Testis (tissue), 2 donors: ENCODE measurements around the gene LARGE2.

Experiments
- CTCF ChIP-seq, 3 experiments: fragments of 450-650 bp in 2 of 3; fragments of 200-600 bp in 1 of 3; sonication (generic) in 1 of 3; IDR thresholded peaks; one replicate each; pipeline ENCODE4 v1.5.1; 2016 to 2019; ENCODE audit warnings: antibody characterized with exemption in 3 of 3, mild to moderate bottlenecking in 2 of 3, moderate library complexity in 1 of 3
- POLR2A ChIP-seq: fragments of 450-650 bp; IDR thresholded peaks from one replicate; pipeline ENCODE4 v1.6.1; 2017; ENCODE audit warnings: antibody characterized with exemption, mild to moderate bottlenecking, moderate library complexity

- no peak for TF ChIP-seq POLR2A
- no peak for TF ChIP-seq CTCF (IDR thresholded peaks at IDR 0.05)
Observed at GRCh38 chr11:45934580-45935318, 12.3 kb downstream of the LARGE2 start.
